WTC11 (cell line): Measurements from ENCODE around the gene AHNAK2.

Experiments
- CTCF ChIP-seq: fragments of 200-600 bp; IDR thresholded peaks from 2 replicates; pipeline ENCODE4 v1.8.0; 2022; ENCODE audit warnings: antibody characterized with exemption
- FOXJ3 ChIP-seq: sonication (generic); formaldehyde crosslinking; IDR thresholded peaks from 2 replicates; pipeline ENCODE4 v1.9.0; 2021; ENCODE audit warnings: missing genetic modification reagents, mild to moderate bottlenecking, borderline replicate concordance
- FOXP1 ChIP-seq: sonication (generic); formaldehyde crosslinking; IDR thresholded peaks from 2 replicates; pipeline ENCODE4 v1.8.0; 2022; ENCODE audit warnings: missing genetic modification reagents, mild to moderate bottlenecking, moderate library complexity, borderline replicate concordance
- JUN ChIP-seq: sonication (generic); formaldehyde crosslinking; IDR thresholded peaks from 2 replicates; pipeline ENCODE4 v1.8.0; 2023; ENCODE audit warnings: mild to moderate bottlenecking, missing genetic modification reagents
- TF ChIP-seq, protein P1 (sequence below): sonication (generic); formaldehyde crosslinking; IDR thresholded peaks from 2 replicates; pipeline ENCODE4 v1.8.1; 2022; ENCODE audit warnings: mild to moderate bottlenecking, missing genetic modification reagents, moderate library complexity, borderline replicate concordance

DNA sequence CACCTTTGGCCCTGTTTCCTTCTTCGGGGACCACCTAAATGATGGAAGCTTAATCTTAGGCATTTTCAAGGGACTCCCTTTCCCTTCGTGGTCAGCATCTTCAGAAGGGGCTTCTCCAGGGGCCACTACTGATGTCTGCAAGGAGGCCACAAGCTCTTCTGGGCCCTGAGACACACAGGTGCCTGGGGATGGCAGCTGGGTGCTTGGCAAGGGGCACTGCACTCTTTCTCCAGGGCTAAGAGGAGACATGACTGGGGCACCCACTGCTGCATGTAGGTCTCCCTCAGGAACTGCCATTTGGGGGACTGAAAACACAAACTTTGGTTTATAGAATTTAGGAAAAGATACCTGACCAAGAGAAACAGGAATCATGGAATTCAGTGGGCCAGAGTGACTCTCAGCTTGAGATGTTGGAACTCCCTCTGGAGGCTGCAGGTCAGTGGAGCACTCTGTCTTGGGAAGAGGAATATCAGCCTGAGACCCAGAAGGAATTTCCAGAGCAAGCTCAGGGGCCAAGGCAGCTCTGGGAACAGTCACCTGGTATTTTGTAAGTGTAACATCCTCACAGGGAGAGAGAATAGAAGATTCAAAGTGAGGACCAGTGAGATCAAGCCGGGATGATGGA is 37.5 kb downstream of the AHNAK2 start:
- TF ChIP-seq FOXJ3 (CRISPR knock-in tag) (no peak), CTCF (no peak), FOXP1 (CRISPR knock-in tag) (no peak), JUN (CRISPR knock-in tag) (no peak)
- TF ChIP-seq, protein P1, sequence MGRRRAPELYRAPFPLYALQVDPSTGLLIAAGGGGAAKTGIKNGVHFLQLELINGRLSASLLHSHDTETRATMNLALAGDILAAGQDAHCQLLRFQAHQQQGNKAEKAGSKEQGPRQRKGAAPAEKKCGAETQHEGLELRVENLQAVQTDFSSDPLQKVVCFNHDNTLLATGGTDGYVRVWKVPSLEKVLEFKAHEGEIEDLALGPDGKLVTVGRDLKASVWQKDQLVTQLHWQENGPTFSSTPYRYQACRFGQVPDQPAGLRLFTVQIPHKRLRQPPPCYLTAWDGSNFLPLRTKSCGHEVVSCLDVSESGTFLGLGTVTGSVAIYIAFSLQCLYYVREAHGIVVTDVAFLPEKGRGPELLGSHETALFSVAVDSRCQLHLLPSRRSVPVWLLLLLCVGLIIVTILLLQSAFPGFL (CRISPR knock-in tag) = no peak
